ENCODE measurements around the gene REEP1.

Gene REEP1

GRCh38 chr2:86258106-86258505 lies 79.3 kb downstream of the REEP1 start:
- no peak for FAIRE-seq

GRCh38 chr2:86256982-86257381 lies 80.4 kb downstream of the REEP1 start:
- FAIRE-seq, result no peak
- no peak for TF ChIP-seq CTCF (IDR thresholded peaks at IDR 0.05; ENCODE audit: insufficient read depth, missing control alignments)
- no peak for DNase-seq (ENCODE audit: insufficient read length, low spot score)

More at GRCh38 chr2:86258106-86258505, 79.3 kb downstream of the REEP1 start:
- no peak for DNase-seq (ENCODE audit: insufficient read length, low spot score)
- no peak for TF ChIP-seq CTCF (IDR thresholded peaks at IDR 0.05; ENCODE audit: insufficient read depth, missing control alignments)

- no peak for TF ChIP-seq CTCF (IDR thresholded peaks at IDR 0.05; ENCODE audit: insufficient read depth, missing control alignments)
- FAIRE-seq, result no peak
- DNase-seq (ENCODE audit: insufficient read length, low spot score), result no peak
Measured at GRCh38 chr2:86256300-86256699, 81.1 kb downstream of the REEP1 start.

- TF ChIP-seq CTCF (IDR thresholded peaks at IDR 0.05; ENCODE audit: insufficient read depth, missing control alignments), result no peak
- DNase-seq (ENCODE audit: insufficient read length, low spot score) (no peak), FAIRE-seq (no peak)
Measured at GRCh38 chr2:86254576-86255538, 82.6 kb downstream of the REEP1 start.

- DNase-seq (ENCODE audit: insufficient read length, low spot score) (no peak), FAIRE-seq (no peak)
- no peak for TF ChIP-seq CTCF (IDR thresholded peaks at IDR 0.05; ENCODE audit: insufficient read depth, missing control alignments)
Measured at GRCh38 chr2:86253424-86253823, 84.0 kb downstream of the REEP1 start.

GRCh38 chr2:86251840-86252266 lies 85.6 kb downstream of the REEP1 start:
- DNase-seq (ENCODE audit: insufficient read length, low spot score), result no peak
- FAIRE-seq, result no peak
- TF ChIP-seq CTCF (IDR thresholded peaks at IDR 0.05; ENCODE audit: insufficient read depth, missing control alignments), result no peak
